HG03108 (cell line): ENCODE results near the gene PKHD1.

Experiments used
- ATAC-seq: cut with Tn5 transposase; IDR thresholded peaks from one replicate; pipeline ENCODE4 v1.9.1; 2021; ENCODE audit warnings: moderate library complexity; ENCODE audit not compliant: unreplicated experiment

PKHD1 gene

GRCh38 chr6:52049252-52050050 is 38.0 kb downstream of the PKHD1 start:
- ATAC-seq: no peak

- no peak for ATAC-seq
These were observed 41.0 kb downstream of the PKHD1 start for GRCh38 chr6:52046456-52046855.

- no peak for ATAC-seq
These were observed 41.9 kb downstream of the PKHD1 start for GRCh38 chr6:52045481-52045880.

GRCh38 chr6:52045033-52045432 is 42.4 kb downstream of the PKHD1 start:
- ATAC-seq: no peak

- ATAC-seq: no peak
These were observed 45.1 kb downstream of the PKHD1 start for GRCh38 chr6:52042141-52042885.

- no peak for ATAC-seq
These were observed 46.3 kb downstream of the PKHD1 start for GRCh38 chr6:52041134-52041533.

GRCh38 chr6:52027699-52028098 is 59.7 kb downstream of the PKHD1 start:
- ATAC-seq: no peak

- no peak for ATAC-seq
These were observed 62.9 kb downstream of the PKHD1 start for GRCh38 chr6:52024451-52025068.

GRCh38 chr6:52022675-52023074 is 64.7 kb downstream of the PKHD1 start:
- no peak for ATAC-seq

- no peak for ATAC-seq
These were observed 66.4 kb downstream of the PKHD1 start for GRCh38 chr6:52020945-52021570.

- ATAC-seq: no peak
These were observed 67.5 kb downstream of the PKHD1 start for GRCh38 chr6:52019881-52020280.

GRCh38 chr6:52019092-52019491 is 68.3 kb downstream of the PKHD1 start:
- no peak for ATAC-seq

GRCh38 chr6:52016915-52017748 is 70.3 kb downstream of the PKHD1 start:
- no peak for ATAC-seq

GRCh38 chr6:52015953-52016352 is 71.5 kb downstream of the PKHD1 start:
- no peak for ATAC-seq

- no peak for ATAC-seq
These were observed 73.0 kb downstream of the PKHD1 start for GRCh38 chr6:52014391-52014790.

GRCh38 chr6:52013035-52013434 is 74.4 kb downstream of the PKHD1 start:
- no peak for ATAC-seq

GRCh38 chr6:52012582-52012981 is 74.8 kb downstream of the PKHD1 start:
- no peak for ATAC-seq

- ATAC-seq: no peak
These were observed 76.6 kb downstream of the PKHD1 start for GRCh38 chr6:52010806-52011205.

- no peak for ATAC-seq
These were observed 77.3 kb downstream of the PKHD1 start for GRCh38 chr6:52010145-52010544.

GRCh38 chr6:52009466-52010140 is 77.8 kb downstream of the PKHD1 start:
- no peak for ATAC-seq
